Myometrial cell (primary cell): ENCODE measurements around the gene CTXN3. TPM values are rescaled to one million over a fixed set of nuclear protein-coding genes. Genes with fewer than 3 reads are reported as not detected.

ENCODE experiments used
- total RNA-seq: library from RNA; depleted of rRNA; stranded (reverse); fragments of >200 nt; gene quantifications from 2 replicates; pipeline ENCODE4 v1.2.3, GENCODE V29; 2015

Gene CTXN3
- total RNA-seq, result not detected in 2 replicates

DNA sequence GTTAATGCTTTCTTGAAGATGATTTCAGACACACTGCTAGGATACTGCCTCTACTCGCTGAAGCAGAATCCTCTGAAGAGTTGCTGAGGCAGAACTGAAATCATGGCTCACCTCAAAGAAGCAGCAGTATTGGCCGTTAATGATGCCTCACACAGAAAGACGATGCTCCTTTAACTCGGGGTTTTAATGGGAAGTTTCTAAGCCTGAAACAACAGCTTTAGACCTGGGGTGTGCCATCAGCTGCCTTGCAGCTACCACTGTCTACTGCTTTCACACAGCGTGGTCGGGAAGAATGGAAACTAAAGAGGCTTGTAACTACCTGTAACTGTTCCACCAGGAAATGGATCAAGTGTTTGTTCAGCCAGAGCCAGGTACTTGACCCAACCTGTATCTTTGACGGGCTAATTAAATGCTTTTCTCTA is at the start of gene CTXN3:
Gene CTXN3 (plus strand): TSS at position 65 of the 422 bp plus-strand sequence. CDS start 8,440 bp downstream, outside the sequence.

GRCh38 chr5:127702926-127703561 is 54.2 kb downstream of the CTXN3 start, which contains the start of gene CCDC192:
Gene CCDC192 (plus strand): TSS chr5:127703391. CDS start chr5:127703446, 55 bp downstream.

Other genes starting within 250 kb of the CTXN3 start
- 73.0 and 73.5 TPM in 2 replicates for gene PRRC1, start 131.4 kb upstream of the CTXN3 start, total RNA-seq
- gene CCDC192, start 54.3 kb downstream of the CTXN3 start, total RNA-seq, result not detected in 2 replicates